Caco-2 (cell line): ENCODE results near the gene RNF123. TPM values are rescaled to one million over a fixed set of nuclear protein-coding genes. Genes with fewer than 3 reads are reported as not detected.

Experiments used
- BruUV-seq: library from RNA; stranded (reverse); fragments of 400-500 nt; replicated peaks from 2 replicates; lab custom pipeline; 2021; lab: Mats Ljungman, UMichigan
- CTCF ChIA-PET: fragments of 300-600 bp; sonication (Branson Sonifier 250); formaldehyde crosslinking; loops from one replicate; lab custom pipeline; 2022; ENCODE audit warnings: antibody characterized with exemption; lab: Charles Lee
- POLR2A ChIA-PET: fragments of 300-600 bp; sonication (Branson Sonifier 250); formaldehyde crosslinking; loops from one replicate; lab custom pipeline; 2022; ENCODE audit warnings: antibody characterized with exemption; lab: Charles Lee
- DNase-seq, 2 experiments: peaks; one replicate each; pipeline versions ENCODE4 v3.0.0 to v3.0.0-alpha.2; 2020 to 2022
- H3K27me3 ChIP-seq: replicated peaks from 2 replicates; pipeline ENCODE4 v1.6.0; 2011; ENCODE audit warnings: low read length; ENCODE audit not compliant: control insufficient read depth, insufficient read depth
- H3K36me3 ChIP-seq: 2 replicates; pipeline ENCODE4 v1.5.1; 2011; ENCODE audit warnings: low read length; ENCODE audit not compliant: control insufficient read depth, insufficient read depth
- H3K4me1 ChIP-seq: fragments of 250-450 bp; sonication (Bioruptor Pico); 2 replicates; pipeline ENCODE4 v1.5.1; 2020; ENCODE audit warnings: mild to moderate bottlenecking
- H3K4me3 ChIP-seq: 2 replicates; pipeline ENCODE4 v1.5.1; 2011; ENCODE audit warnings: low read depth, mild to moderate bottlenecking, control low read depth, low read length
- H3K9me3 ChIP-seq: fragments of 250-450 bp; sonication (Bioruptor Pico); 2 replicates; pipeline ENCODE4 v1.5.1; 2020; ENCODE audit warnings: mild to moderate bottlenecking, moderate library complexity
- H3K27ac Mint-ChIP-seq: one replicate; pipeline ENCODE4 v1.8.0; 2022; ENCODE audit warnings: mixed read lengths; ENCODE audit not compliant: unreplicated experiment
- H3K27me3 Mint-ChIP-seq: one replicate; pipeline ENCODE4 v1.8.0; 2022; ENCODE audit warnings: mixed read lengths; ENCODE audit not compliant: insufficient read depth, unreplicated experiment
- H3K36me3 Mint-ChIP-seq: one replicate; pipeline ENCODE4 v1.8.0; 2022; ENCODE audit warnings: mild to moderate bottlenecking, mixed read lengths; ENCODE audit not compliant: insufficient read depth, unreplicated experiment
- H3K4me1 Mint-ChIP-seq: one replicate; pipeline ENCODE4 v1.8.0; 2022; ENCODE audit warnings: low read depth, mixed read lengths; ENCODE audit not compliant: unreplicated experiment
- H3K4me3 Mint-ChIP-seq: one replicate; pipeline ENCODE4 v1.8.0; 2022; ENCODE audit warnings: mild to moderate bottlenecking, moderate library complexity, mixed read lengths; ENCODE audit not compliant: unreplicated experiment
- H3K9me3 Mint-ChIP-seq: one replicate; pipeline ENCODE4 v1.8.0; 2022; ENCODE audit warnings: mixed read lengths; ENCODE audit not compliant: unreplicated experiment
- CTCF ChIP-seq, 2 experiments: fragments of 200-600 bp in 1 of 2; IDR thresholded peaks; 1 replicate in 1 of 2; 2 replicates in 1 of 2; pipeline versions ENCODE4 v1.5.1 to v1.8.0; 2011 to 2022; ENCODE audit warnings: antibody characterized with exemption in 1 of 2, control low read depth in 1 of 2, inconsistent platforms in 1 of 2, low read depth in 1 of 2, low read length in 1 of 2, mild to moderate bottlenecking in 1 of 2, moderate library complexity in 1 of 2; ENCODE audit not compliant: insufficient read depth in 1 of 2, severe bottlenecking in 1 of 2, unreplicated experiment in 1 of 2
- intact Hi-C: fragments of 100-400 bp; cut with micrococcal nuclease; formaldehyde crosslinking; loops from one replicate; pipeline ENCODE4 v1.10.0; 2022; ENCODE audit not compliant: unreplicated experiment
- total RNA-seq: library from RNA; stranded (reverse); gene quantifications from 2 replicates; pipeline ENCODE4 v1.2.3, GENCODE V29; 2022

RNF123 gene
- total RNA-seq, 1 experiment from 2014 or later, result 45.2 TPM

GRCh38 chr3:49722896-49723295 is 33.5 kb downstream of the RNF123 start:
- Histone ChIP-seq H3K9me3 (no peaks in the 10 kb centered on the region), H3K4me1 (peaks cover 9% of the 10 kb centered on the region), H3K4me3 (peak overlapping the region; percentile 99), H3K36me3 (peaks cover 4% of the 10 kb centered on the region), H3K27me3 (no peaks in the 10 kb centered on the region)
- ChIA-PET CTCF (interaction anchor here (0.9 to 1.8 kb wide), 4 partner anchors 80 to 183 kb away, joined by 3 to 4 read pairs (median 4); partner anchors contain the start of gene INKA1), POLR2A (no interaction called here)
- peaks cover 7% of the 10 kb centered on the region for H3K4me1 Mint-ChIP-seq
- peaks cover 75% of the 10 kb centered on the region for H3K36me3 Mint-ChIP-seq
- peak overlapping the region; percentile 79 for H3K4me3 Mint-ChIP-seq
- H3K27me3 Mint-ChIP-seq, result no peaks in the 10 kb centered on the region
- no TSS peak for BruUV-seq
- DNase-seq, result peak in 1 of 2 experiments; percentile 36
- intact Hi-C loops, result loop anchor here (5.0 kb wide), 1 partner anchor 64 kb away; the partner anchor contains the start of gene IP6K1
- no peak for TF ChIP-seq CTCF (IDR thresholded peaks at IDR 0.05; ENCODE audit: insufficient read depth in 1 of 2, low read depth in 1 of 2, low read length in 1 of 2, severe bottlenecking in 1 of 2, unreplicated experiment in 1 of 2)
- peak overlapping the region; percentile 92 for H3K27ac Mint-ChIP-seq
- H3K9me3 Mint-ChIP-seq, result no peaks in the 10 kb centered on the region

- ChIA-PET POLR2A (no interaction called here), CTCF (interaction anchor here (1.2 to 1.8 kb wide), 3 partner anchors 80 to 184 kb away, joined by 3 to 4 read pairs (median 4); partner anchors contain the start of gene INKA1)
- intact Hi-C loops, result loop anchor here (5.0 kb wide), 1 partner anchor 64 kb away; the partner anchor contains the start of gene IP6K1
- Mint-ChIP-seq H3K4me1 (peaks cover 7% of the 10 kb centered on the region), H3K4me3 (peak overlapping the region; percentile 79), H3K27ac (peak overlapping the region; percentile 92), H3K36me3 (peaks cover 76% of the 10 kb centered on the region), H3K27me3 (no peaks in the 10 kb centered on the region), H3K9me3 (no peaks in the 10 kb centered on the region)
- Histone ChIP-seq H3K4me1 (peaks cover 9% of the 10 kb centered on the region), H3K36me3 (peaks cover 4% of the 10 kb centered on the region), H3K9me3 (no peaks in the 10 kb centered on the region), H3K27me3 (no peaks in the 10 kb centered on the region), H3K4me3 (peak overlapping the region; percentile 99)
- DNase-seq, result peak; percentile 67 to 73
- no TSS peak for BruUV-seq
- TF ChIP-seq CTCF (IDR thresholded peaks at IDR 0.05; ENCODE audit: insufficient read depth in 1 of 2, low read depth in 1 of 2, low read length in 1 of 2, severe bottlenecking in 1 of 2, unreplicated experiment in 1 of 2), result no peak
Observed at GRCh38 chr3:49723296-49723627, 33.9 kb downstream of the RNF123 start.

- intact Hi-C loops, result loop anchor here (5.0 kb wide), 1 partner anchor 63 kb away; the partner anchor contains the start of gene IP6K1
- Histone ChIP-seq H3K4me1 (peaks cover 9% of the 10 kb centered on the region), H3K4me3 (peak within 1 kb of the TSS; percentile 99), H3K36me3 (peaks cover 4% of the 10 kb centered on the region), H3K27me3 (no peaks in the 10 kb centered on the region), H3K9me3 (no peaks in the 10 kb centered on the region)
- Mint-ChIP-seq H3K27ac (peak within 1 kb of the TSS; percentile 92), H3K4me1 (peaks cover 7% of the 10 kb centered on the region), H3K4me3 (peak within 1 kb of the TSS; percentile 79), H3K27me3 (no peaks in the 10 kb centered on the region), H3K9me3 (no peaks in the 10 kb centered on the region), H3K36me3 (peaks cover 76% of the 10 kb centered on the region)
- ChIA-PET POLR2A (interaction anchor here (0.6 to 1.0 kb wide), 3 partner anchors 57 to 821 kb away, joined by 3 to 5 read pairs (median 3); partner anchors contain the start of gene IP6K1), CTCF (interaction anchor here (0.6 to 1.8 kb wide), 5 partner anchors 10 to 184 kb away, joined by 3 to 8 read pairs (median 4); partner anchors contain the start of gene INKA1)
- no peak for TF ChIP-seq CTCF (IDR thresholded peaks at IDR 0.05; ENCODE audit: insufficient read depth in 1 of 2, low read depth in 1 of 2, low read length in 1 of 2, severe bottlenecking in 1 of 2, unreplicated experiment in 1 of 2)
- peak; percentile 94 to 97 for DNase-seq
- BruUV-seq, result TSS peak; percentile 31
Observed at GRCh38 chr3:49723628-49724551, 34.5 kb downstream of the RNF123 start, which contains the start of gene GMPPB. GMPPB (minus strand) TSS chr3:49723951; CDS start chr3:49723726, 225 bp downstream.
